Measurements from ENCODE around the gene ALK. TPM values are rescaled to one million over a fixed set of nuclear protein-coding genes. Genes with fewer than 3 reads are reported as not detected.
A peak's percentile ranks its signal among the peaks of the same experiment; 100 is the strongest.

Gene ALK
- under 1 TPM; under 0.01 to 0.26 TPM for total RNA-seq

DNA sequence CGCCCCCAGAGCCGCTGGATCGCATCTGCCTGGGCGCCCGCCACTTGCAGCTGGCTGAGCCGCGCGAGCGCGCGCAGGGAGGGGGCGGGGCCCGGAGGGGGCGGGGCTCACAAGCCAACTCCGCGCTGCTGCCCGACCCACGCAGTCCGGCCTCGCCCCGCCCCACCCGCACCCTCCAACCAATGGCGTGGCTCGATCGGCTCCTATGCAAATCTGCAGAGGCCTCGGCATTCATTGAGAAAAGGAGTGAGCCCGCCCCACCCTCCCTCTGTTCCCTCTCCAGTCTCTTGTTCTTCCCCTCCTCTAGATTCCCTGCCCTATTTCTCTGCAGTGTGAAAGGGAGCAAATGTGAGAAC is at the start of gene ALK:
Gene ALK (minus strand): TSS at position 27 of the 356 bp plus-strand sequence. CDS start 927 bp downstream, outside the sequence.
- Histone ChIP-seq H3K27ac (no peak within 1 kb of the TSS), H3K27me3 (peaks cover 0 to 14% of the 10 kb centered on the region in 2 donors), H3K9me3 (no peaks in the 10 kb centered on the region), H3K4me1 (peaks cover 23% of the 10 kb centered on the region), H3K36me3 (replicated peaks in 1 of 2; ENCODE audit: insufficient read depth in 1 of 2, low read depth in 2 of 2) (no peaks in the 10 kb centered on the region), H3K4me3 (no peak within 1 kb of the TSS)
- 0 to 1% methylated on average over 14 to 23 of the region's 27 CpGs for WGBS, 2 donors
- TF ChIP-seq POLR2A (IDR thresholded peaks at IDR 0.05), result no peak
- TF ChIP-seq, protein P1, sequence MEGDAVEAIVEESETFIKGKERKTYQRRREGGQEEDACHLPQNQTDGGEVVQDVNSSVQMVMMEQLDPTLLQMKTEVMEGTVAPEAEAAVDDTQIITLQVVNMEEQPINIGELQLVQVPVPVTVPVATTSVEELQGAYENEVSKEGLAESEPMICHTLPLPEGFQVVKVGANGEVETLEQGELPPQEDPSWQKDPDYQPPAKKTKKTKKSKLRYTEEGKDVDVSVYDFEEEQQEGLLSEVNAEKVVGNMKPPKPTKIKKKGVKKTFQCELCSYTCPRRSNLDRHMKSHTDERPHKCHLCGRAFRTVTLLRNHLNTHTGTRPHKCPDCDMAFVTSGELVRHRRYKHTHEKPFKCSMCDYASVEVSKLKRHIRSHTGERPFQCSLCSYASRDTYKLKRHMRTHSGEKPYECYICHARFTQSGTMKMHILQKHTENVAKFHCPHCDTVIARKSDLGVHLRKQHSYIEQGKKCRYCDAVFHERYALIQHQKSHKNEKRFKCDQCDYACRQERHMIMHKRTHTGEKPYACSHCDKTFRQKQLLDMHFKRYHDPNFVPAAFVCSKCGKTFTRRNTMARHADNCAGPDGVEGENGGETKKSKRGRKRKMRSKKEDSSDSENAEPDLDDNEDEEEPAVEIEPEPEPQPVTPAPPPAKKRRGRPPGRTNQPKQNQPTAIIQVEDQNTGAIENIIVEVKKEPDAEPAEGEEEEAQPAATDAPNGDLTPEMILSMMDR (IDR thresholded peaks at IDR 0.05), result no peak
- intact Hi-C loops (cut with DNase I), result no loop called here
- ATAC-seq, result peak; percentile 96
- DNase-seq, result peak; percentile 88 to 95 (median 92)

DNA sequence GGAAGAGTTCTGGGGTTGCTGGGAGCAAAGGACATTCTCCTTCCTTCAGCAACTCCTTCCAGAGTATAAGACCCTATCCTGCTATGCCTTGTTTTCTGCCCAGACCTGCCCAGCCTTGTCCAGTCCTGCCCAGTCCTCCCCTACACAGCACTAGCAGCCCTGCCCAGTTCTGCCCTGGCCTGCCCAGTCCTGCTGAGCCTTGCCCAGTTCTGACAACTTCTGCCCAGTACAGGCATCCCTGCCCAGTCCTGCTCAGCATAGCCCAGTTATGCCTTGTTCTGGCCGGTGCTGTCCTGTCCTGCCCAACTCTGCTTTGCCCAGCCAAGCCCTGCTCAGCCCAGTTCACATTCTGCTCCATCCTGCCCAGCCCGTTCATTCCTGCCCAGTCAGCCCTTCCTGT is 44.9 kb upstream of the ALK start:
- Histone ChIP-seq H3K4me3 (no peak overlapping the region), H3K4me1 (no peaks in the 10 kb centered on the region), H3K36me3 (replicated peaks in 1 of 2; ENCODE audit: insufficient read depth in 1 of 2, low read depth in 2 of 2) (no peaks in the 10 kb centered on the region), H3K27me3 (no peaks in the 10 kb centered on the region), H3K27ac (no peak overlapping the region), H3K9me3 (no peaks in the 10 kb centered on the region)
- no peak for DNase-seq
- TF ChIP-seq POLR2A (IDR thresholded peaks at IDR 0.05), result no peak
- TF ChIP-seq, protein P1 (IDR thresholded peaks at IDR 0.05), result no peak
- 63 to 85% methylated on average over 2 of the region's 2 CpGs for WGBS, 2 donors
- ATAC-seq, result no peak
- intact Hi-C loops (cut with DNase I), result no loop called here

GRCh38 chr2:29963972-29964570 is 42.7 kb upstream of the ALK start:
- DNase-seq (no peak), ATAC-seq (no peak)
- Histone ChIP-seq H3K4me1 (no peaks in the 10 kb centered on the region), H3K27me3 (no peaks in the 10 kb centered on the region), H3K9me3 (no peaks in the 10 kb centered on the region), H3K36me3 (replicated peaks in 1 of 2; ENCODE audit: insufficient read depth in 1 of 2, low read depth in 2 of 2) (no peaks in the 10 kb centered on the region), H3K27ac (no peak overlapping the region), H3K4me3 (no peak overlapping the region)
- intact Hi-C loops (cut with DNase I), result no loop called here
- 46 to 57% methylated on average over 3 of the region's 3 CpGs for WGBS, 2 donors
- TF ChIP-seq POLR2A (IDR thresholded peaks at IDR 0.05), result no peak
- TF ChIP-seq, protein P1 (IDR thresholded peaks at IDR 0.05), result no peak

DNA sequence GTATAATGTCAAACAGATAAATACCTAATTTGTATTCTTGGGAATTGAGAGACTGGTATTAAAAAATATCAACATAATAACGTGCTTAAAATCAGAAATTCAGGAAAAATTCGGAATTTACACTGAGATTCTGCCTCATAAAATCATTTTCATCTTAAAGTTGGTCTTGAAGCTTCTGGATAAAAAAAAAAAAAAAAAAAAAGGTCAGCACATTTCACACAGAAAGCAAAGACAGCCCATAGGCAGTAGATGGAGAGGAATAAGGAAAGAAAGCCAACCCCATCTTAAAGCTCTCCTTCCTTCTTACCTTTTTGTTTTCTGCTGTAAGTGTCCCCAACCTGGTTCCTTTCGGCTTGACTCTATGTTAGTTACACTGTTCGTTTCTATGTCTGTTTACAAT is 41.5 kb upstream of the ALK start:
- Histone ChIP-seq H3K9me3 (no peaks in the 10 kb centered on the region), H3K36me3 (replicated peaks in 1 of 2; ENCODE audit: insufficient read depth in 1 of 2, low read depth in 2 of 2) (no peaks in the 10 kb centered on the region), H3K4me1 (no peaks in the 10 kb centered on the region), H3K4me3 (no peak overlapping the region), H3K27me3 (no peaks in the 10 kb centered on the region), H3K27ac (no peak overlapping the region)
- ATAC-seq, result no peak
- TF ChIP-seq, protein P1 (IDR thresholded peaks at IDR 0.05), result no peak
- no peak for TF ChIP-seq POLR2A (IDR thresholded peaks at IDR 0.05)
- intact Hi-C loops (cut with DNase I), result no loop called here
- WGBS, 2 donors, result 57 to 60% methylated on average over 4 of the region's 4 CpGs
- no peak for DNase-seq

- intact Hi-C loops (cut with DNase I), result no loop called here
- no peak for ATAC-seq
- TF ChIP-seq POLR2A (IDR thresholded peaks at IDR 0.05), result no peak
- TF ChIP-seq, protein P1 (IDR thresholded peaks at IDR 0.05), result no peak
Measured at GRCh38 chr2:29954316-29954715, 32.9 kb upstream of the ALK start.

More at GRCh38 chr2:29954316-29954715, 32.9 kb upstream of the ALK start:
- H3K36me3 ChIP-seq (replicated peaks in 1 of 2; ENCODE audit: insufficient read depth in 1 of 2, low read depth in 2 of 2), result no peaks in the 10 kb centered on the region
- DNase-seq, result no peak
- no peaks in the 10 kb centered on the region for H3K9me3 ChIP-seq
- H3K4me1 ChIP-seq, result no peaks in the 10 kb centered on the region
- H3K27me3 ChIP-seq, result no peaks in the 10 kb centered on the region
- no peak overlapping the region for H3K4me3 ChIP-seq
- H3K27ac ChIP-seq, result no peak overlapping the region
